GM19328 (cell line): ENCODE results near the gene ZIC5.
"Not testable (repeated sequence)": the region's sequence is repeated elsewhere in the genome, so short reads cannot be mapped to it uniquely, and the experiment has no call there.

Experiments used
- ATAC-seq: cut with Tn5 transposase; IDR thresholded peaks from one replicate; pipeline ENCODE4 v1.9.1; 2021; ENCODE audit warnings: mild to moderate bottlenecking, moderate library complexity; ENCODE audit not compliant: unreplicated experiment

The ZIC5 gene

GRCh38 chr13:99961636-99962035 lies 9.9 kb downstream of the ZIC5 start:
- ATAC-seq: no peak

GRCh38 chr13:99960663-99961311 lies 10.8 kb downstream of the ZIC5 start:
- ATAC-seq: no peak

DNA sequence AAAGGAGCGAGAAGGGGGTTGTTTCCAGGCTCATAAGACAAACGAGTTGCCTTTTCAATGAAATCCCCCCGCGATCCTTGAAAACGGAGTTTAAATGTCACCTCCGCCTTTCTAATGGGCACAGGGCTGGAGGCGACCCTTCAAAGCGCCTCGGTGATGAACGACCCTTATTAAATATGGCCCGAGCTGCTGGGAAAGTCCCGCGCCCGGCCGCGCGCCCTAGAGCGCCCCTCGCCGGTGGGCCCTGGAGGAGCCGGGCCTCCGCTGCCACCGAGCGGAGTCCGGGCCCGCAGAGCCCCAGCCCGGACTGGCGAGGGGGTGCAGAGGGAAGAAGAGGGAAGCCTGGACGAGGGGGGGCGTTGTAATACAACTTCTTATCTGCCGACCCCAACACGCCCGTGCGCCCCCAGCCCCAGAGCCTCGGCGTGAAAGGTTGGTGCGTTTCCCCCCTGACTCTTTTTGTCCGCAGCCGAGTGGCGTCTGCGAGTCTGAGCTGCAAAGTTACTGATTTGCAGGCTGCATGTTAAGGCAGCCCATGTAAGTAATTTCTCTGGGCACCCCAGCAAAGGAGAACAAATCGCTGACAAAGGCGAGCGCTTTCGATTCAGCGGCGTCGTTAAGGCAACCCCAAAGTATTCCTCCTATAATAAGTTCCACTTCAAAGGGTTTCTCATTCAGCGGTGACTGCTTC lies 11.9 kb downstream of the ZIC5 start:
- ATAC-seq: no peak

GRCh38 chr13:99959127-99959539 lies 12.4 kb downstream of the ZIC5 start:
- no peak for ATAC-seq

DNA sequence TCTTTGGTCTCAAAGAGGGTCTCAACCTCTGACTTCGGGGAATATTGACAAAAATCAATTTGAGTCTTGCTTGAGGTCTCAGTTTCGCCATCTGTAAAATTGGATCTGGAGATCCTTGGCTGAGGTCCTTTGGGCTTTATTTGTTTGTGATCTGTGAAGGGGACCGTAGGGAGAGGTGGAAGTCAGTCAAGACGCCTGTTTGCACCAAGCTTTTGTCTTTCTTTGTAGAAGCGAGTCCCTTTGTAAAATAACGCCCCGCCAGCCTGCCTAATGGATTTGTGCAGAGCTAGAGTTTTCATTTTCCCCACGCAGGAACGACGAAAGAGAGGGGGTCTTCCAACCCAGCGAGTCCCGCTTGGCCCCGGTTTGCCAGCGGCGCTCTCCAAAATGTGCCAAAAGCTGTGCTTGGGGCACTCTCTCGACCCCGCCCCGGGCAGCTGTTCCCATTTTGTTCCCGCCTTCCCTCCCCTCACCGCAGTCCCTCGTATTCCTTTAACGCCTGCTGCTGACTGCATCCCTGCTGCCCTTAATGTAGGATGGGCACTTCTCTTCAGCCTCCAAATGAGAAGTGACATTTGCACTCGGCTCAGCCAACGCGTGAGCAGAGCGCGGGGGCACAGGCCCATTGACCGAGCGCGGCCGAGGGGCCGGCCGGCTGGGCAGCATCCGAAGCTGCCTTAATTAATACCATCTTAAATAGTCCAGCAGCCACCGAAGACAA lies 13.0 kb downstream of the ZIC5 start:
- ATAC-seq: no peak

DNA sequence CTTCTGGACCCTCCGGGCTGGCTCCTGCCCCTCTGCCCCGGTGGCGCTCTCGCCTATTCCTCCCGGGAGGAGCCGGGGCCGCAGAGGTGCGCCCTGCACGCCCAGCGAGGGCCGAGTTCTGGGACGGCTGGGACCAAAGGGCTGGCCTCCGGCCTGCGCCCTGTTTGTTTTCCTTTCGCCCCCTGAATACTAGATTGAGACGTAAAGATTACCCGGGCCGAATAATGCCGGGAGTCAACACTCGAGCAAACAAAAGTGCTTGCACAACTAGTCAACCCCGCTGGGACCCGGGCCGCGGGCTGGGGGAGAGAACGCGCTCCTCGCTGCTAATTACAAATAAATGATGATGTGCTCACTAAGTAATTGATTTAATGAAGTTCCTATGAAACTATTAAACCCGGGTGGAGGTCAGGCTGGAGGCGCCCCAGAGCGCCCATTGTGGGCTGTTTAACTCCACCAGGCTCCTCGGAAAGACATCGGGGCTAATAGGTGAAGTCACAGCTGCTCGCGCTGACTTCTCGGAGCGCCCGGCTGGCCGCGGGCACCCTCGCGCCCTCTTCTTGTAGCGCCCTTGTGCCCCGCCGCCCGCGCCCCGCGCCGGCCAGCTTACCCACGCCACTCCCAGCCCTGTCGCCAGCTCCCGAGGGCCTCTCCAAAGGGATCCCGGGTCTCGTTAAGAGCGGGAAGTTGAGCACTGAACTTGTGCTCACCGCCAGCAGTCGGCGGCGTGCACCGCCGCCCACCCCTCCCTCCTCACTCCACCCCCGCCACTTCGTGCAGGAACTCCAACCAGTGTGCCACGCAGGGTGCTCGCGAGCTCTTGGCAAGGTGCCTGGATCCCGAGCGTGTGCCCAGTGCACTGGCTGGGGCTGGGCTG lies 14.9 kb downstream of the ZIC5 start:
- ATAC-seq: no peak

DNA sequence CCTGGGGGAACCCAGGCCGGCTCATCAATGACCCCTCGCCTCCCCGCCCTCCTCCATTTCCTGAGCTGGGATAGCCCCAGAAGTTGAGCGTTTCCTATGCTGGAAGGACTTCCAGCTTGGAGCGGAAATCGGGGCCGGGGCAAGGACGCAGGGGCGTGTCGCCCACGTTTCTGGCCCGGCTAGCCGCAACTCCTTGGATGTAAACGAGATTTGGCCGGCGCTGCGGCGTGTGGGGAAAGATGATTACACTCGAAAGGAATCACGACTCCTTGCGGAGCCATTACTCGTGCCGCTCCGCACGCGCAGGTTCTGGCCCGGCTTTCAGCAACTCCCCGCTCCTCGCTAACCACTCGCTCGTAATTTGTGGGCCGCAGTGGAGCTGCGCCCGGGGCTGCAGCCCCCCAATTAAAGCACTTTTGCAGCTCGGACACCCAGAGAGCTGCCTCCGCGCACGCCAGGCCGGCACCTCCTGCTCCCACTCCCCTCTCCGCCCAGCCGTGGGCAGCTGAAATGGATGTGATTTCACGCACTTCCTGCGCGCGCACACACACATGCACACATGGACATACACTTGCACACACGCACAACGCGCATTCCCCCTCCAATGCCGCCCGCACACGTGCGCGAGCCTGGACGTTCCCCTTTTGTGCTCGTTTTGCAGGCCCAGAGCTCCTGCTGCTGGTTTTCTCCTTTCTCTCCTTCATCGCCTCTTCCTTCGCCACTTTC lies 15.7 kb downstream of the ZIC5 start:
- ATAC-seq: no peak

GRCh38 chr13:99955107-99955746 lies 16.3 kb downstream of the ZIC5 start:
- ATAC-seq: no peak

DNA sequence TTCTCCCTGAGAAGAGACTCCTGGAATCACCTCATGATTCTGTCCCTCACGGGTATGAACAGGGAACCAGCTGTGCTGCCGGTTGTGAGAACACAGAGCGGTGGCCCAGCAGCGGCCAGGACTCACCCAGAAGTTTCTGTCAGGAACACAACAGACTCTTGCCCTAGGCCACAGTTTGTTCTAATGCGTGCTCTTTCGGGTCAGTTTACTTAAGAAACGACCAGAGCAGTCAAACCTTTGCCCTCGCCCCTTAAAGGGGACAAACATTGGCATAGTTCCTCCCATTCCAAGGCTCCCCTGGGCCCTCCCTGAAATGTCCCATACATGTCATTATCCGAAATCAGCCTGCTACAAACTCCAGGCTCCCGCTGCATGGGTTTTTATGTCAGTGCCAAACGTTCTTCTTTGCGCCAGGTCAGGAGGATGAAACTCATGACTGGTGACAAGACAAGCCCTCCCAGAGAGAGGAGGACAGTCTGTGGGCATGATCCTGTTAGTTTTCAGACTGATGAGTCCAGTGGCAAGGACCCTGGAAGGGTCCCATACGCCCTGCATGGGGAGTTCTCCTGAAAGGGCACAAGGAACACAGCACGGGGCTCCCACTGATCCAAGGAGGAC lies 18.3 kb downstream of the ZIC5 start:
- no peak for ATAC-seq

- not testable (repeated sequence) for ATAC-seq
Measured at GRCh38 chr13:99951666-99952065, 19.9 kb downstream of the ZIC5 start.

DNA sequence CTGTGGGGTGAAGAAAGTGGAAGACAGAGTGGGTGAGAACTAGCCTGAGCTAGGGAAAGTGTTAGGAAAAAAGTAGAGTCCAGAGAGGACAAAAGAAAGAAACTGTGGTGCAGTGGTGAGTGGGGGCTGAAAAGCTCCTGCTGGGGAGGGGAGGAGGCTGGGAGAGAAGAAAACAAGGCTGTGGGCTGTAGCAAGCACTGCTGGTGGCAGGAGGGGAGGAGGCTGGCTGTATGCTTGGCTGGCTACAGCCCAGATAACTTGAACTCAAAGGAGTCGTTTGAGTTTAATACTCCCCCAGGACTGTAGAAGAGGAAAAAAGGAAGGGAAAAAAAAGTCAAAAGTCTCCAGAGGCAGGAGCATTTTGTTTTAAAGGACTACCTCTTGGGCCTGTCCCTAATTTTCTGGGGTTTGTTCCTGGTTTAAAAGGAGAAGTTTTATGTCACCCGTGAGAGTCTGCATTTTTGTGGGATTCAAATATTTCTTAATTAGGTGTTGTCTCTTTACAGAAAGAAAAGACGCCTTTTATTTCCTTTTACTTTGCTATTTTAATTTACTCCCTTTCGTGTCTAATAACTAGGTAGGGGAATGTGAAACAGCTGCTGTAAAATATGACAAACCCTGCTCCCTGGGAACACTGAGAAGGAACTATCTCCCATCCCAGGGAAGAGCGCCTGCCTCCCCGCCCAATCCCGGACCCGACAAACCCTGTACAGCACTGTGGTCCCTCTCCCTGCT lies 21.7 kb downstream of the ZIC5 start:
- no peak for ATAC-seq

DNA sequence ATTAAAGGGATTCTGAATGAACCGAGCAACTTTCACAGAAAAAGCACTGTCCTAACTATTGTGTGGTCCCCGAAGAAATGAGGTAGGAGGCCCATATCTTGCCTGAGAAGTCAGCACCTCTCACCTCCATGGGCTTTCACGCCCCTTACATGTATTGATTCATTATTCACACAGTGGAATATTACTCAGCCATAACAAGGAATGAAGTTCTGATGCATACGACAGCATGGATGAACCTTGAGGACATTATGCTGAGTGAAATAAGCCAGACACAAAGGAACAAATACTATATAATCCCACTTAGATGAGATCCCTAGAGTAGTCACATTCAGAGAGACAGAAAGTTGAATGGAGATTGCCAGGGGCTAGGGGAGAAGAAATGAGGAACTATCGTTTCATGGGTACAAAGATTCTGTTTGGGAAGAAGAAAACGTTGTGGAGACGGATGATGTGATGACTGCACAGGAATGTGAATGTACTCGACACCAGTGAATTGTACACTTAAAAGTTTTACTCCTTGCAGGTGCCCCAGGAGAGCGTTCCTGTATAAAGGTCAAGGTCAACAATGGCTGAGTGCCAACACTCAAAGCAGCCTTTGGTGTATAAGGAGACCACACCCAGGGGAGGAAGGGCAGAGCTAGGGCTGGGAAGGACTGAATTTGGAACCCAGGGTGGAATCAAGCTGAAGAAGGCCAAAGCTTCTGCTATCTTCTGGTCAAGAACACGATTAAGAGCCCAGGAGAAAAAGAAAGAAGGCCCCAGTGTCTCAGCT lies 22.5 kb downstream of the ZIC5 start:
- no peak for ATAC-seq

DNA sequence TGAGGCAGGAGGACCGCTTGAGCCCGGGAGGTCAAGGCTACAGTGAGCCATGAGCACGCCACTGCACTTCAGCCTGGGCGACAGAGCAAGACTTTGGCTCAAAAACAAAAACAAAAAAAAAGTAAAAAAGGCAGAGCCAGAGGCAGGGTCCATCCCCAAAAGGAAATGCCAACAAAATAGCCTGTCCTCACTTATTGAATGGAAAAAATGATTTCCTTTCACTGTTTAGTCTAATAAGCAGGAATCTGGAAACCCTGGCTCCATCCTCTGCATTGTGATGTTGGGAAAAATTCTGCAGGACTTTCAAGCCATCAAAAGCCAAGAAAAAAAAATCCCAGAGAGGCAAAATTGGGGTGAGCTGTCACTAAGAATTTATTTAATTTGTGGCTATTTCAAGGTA lies 23.2 kb downstream of the ZIC5 start:
- ATAC-seq: no peak

DNA sequence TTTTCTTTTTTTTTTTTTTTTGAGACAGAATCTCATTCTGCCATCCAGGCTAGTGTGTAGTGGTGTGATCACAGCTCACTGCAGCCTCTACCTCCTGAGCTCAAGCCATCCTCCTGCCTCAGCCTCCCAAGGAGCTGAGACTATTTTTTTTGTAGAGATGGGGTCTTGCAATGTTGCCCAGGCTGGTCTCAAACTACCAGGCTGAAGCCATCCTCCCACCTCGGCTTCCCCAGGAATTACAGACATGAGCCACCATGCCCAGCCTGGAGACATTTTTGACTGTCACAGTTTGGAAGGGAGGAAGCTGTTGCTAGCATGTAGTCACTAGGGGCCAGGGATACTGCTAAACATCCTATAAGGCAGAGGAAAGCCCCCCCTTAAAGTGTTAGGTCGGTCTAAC lies 23.9 kb downstream of the ZIC5 start:
- no peak for ATAC-seq

DNA sequence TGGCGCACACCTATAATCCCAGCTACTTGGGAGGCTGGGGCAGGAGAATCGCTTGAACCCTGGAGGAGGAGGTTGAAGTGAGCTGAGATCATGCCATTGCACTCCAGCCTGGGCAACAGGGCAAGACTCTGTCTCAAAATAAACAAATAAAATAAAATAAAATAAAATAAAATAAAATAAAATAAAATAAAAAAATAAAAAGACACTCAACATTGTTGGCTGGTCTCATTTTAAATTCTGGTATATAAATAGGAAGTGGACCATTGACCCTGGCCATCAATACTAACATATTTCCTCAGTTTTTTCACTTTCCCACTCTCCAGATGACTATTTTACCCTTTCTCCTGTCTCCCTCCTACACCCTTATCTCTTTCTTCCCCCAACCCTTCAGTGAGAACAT lies 26.1 kb downstream of the ZIC5 start:
- not testable (repeated sequence) for ATAC-seq

- no peak for ATAC-seq
Measured at GRCh38 chr13:99944606-99945005, 27.0 kb downstream of the ZIC5 start.

GRCh38 chr13:99944102-99944501 lies 27.5 kb downstream of the ZIC5 start:
- ATAC-seq: no peak

DNA sequence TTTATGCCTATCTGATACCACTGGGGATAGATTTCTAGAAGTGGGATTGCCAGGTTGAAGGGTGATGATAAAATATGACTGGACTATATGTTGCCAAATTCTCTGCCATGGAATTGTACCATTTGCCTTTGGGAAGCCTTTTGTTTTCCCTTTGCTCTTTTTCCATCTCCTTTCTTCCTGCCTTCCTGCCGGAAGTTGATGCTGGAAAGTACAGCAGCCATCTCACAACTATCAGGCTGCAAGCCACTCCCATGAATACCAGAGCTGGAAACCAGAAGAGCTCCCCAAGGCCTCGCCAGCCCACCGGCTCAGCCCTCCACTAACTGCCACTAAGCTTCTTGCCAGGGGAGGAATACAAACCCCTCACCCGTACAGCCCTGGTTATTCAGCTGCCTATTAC lies 29.7 kb downstream of the ZIC5 start:
- no peak for ATAC-seq
